Measurements from ENCODE around the gene RYR1. TPM values are rescaled to one million over a fixed set of nuclear protein-coding genes. Genes with fewer than 3 reads are reported as not detected.

RYR1 gene
- total and polyA plus RNA-seq, 2 of the 8 experiments (the other 6 are each of a cell fraction or from before 2014, with no cell fraction given), result 5.8 to 11.8 TPM

GRCh38 chr19:38443458-38443999 lies 10.0 kb downstream of the RYR1 start:
- H3K4ac ChIP-seq (replicated peaks; ENCODE audit: insufficient read length, low read depth, low read length), result no peak overlapping the region
- no peak overlapping the region for H2BK120ac ChIP-seq (replicated peaks; ENCODE audit: low read depth, low read length)
- no peak overlapping the region for H3K27ac ChIP-seq (ENCODE audit: low read depth, low read length)
- FAIRE-seq, result no peak
- no peaks in the 10 kb centered on the region for H3K79me2 ChIP-seq (ENCODE audit: control insufficient read depth in 1 of 2, insufficient read depth in 2 of 2, low read length in 2 of 2)
- no peak overlapping the region for H2AK5ac ChIP-seq (ENCODE audit: low read depth, low read length)
- H4K5ac ChIP-seq (ENCODE audit: insufficient read length, low read depth, low read length), result no peak overlapping the region
- H4K91ac ChIP-seq (replicated peaks; ENCODE audit: insufficient read length, low read length), result no peak overlapping the region
- no peak for DNase-seq (ENCODE audit: low read depth in 1 of 2, low spot score in 2 of 2)
- WGBS, 2 experiments (ENCODE audit: extremely low coverage in 1 of 2, insufficient coverage in 1 of 2, insufficient read length in 1 of 2, insufficient replicate concordance in 2 of 2, low coverage in 1 of 2, low lambda C conversion rate in 2 of 2, missing lambda C conversion rate in 1 of 2), result 84% methylated on average over 15 of the region's 15 CpGs; no CpG with 5 or more reads in 1 of the 2 experiments
- H2AFZ ChIP-seq (ENCODE audit: low read length), result no peak overlapping the region
- H3K4me3 ChIP-seq (ENCODE audit: extremely low read depth in 1 of 4, insufficient read depth in 2 of 4, low read depth in 3 of 4, low read length in 4 of 4), result no peak overlapping the region
- H3K14ac ChIP-seq (ENCODE audit: insufficient read length), result no peak overlapping the region
- no peaks in the 10 kb centered on the region for H3K79me1 ChIP-seq (ENCODE audit: low read depth, low read length)
- H2BK5ac ChIP-seq (ENCODE audit: low read depth, low read length), result no peak overlapping the region
- peaks cover 0 to 2% of the 10 kb centered on the region in 2 experiments for H4K20me1 ChIP-seq (replicated peaks in 1 of 2; ENCODE audit: control insufficient read depth in 1 of 2, insufficient read depth in 2 of 2, low read length in 2 of 2)
- no peak overlapping the region for H3K56ac ChIP-seq (replicated peaks; ENCODE audit: insufficient read length, low read depth, low read length)
- POLR2A ChIA-PET (ENCODE audit: partially characterized antibody), result interaction anchor here (1.2 kb wide), 1 partner anchor 38 kb away, joined by 3 read pairs; no protein-coding TSS in a partner anchor
- H2BK20ac ChIP-seq (ENCODE audit: low read length), result no peak overlapping the region
- H3K9ac ChIP-seq (replicated peaks in 1 of 4; ENCODE audit: extremely low read depth in 1 of 4, low read depth in 3 of 4, low read length in 3 of 4), result no peak overlapping the region
- H2BK12ac ChIP-seq (ENCODE audit: low read depth, low read length), result no peak overlapping the region
- H2BK15ac ChIP-seq (ENCODE audit: low read length), result no peak overlapping the region
- no peaks in the 10 kb centered on the region for H3K23me2 ChIP-seq (ENCODE audit: low read depth, low read length)
- H3K4me2 ChIP-seq (ENCODE audit: insufficient read depth in 1 of 2, low read depth in 2 of 2, low read length in 2 of 2), result no peak overlapping the region
- no peak overlapping the region for H3K23ac ChIP-seq (ENCODE audit: insufficient read length)
- peaks cover 0 to 5% (median 3%) of the 10 kb centered on the region in 4 experiments; a peak in 5 of 7 replicates for H3K4me1 ChIP-seq (replicated peaks in 1 of 4; ENCODE audit: control insufficient read depth in 3 of 4, insufficient read depth in 4 of 4, low read length in 3 of 4)
- 0 out of 2 replicates have a peak overlapping the region, but pooled peaks have one; percentile 35 for H4K8ac ChIP-seq (ENCODE audit: extremely low read depth, insufficient read depth, low read length)
- no peaks in the 10 kb centered on the region for H3K27me3 ChIP-seq (replicated peaks in 1 of 4; ENCODE audit: control insufficient read depth in 3 of 4, extremely low read depth in 1 of 4, insufficient read depth in 3 of 4, low read length in 3 of 4)
- H3K9me3 ChIP-seq (ENCODE audit: insufficient read depth in 2 of 2, low read depth in 1 of 2, low read length in 1 of 2), result no peaks in the 10 kb centered on the region
- peaks cover 0 to 7% (median 5%) of the 10 kb centered on the region in 4 experiments; a peak in 5 of 8 replicates for H3K36me3 ChIP-seq (ENCODE audit: control insufficient read depth in 2 of 4, insufficient read depth in 4 of 4, low read length in 3 of 4)
- no peak overlapping the region for H3K18ac ChIP-seq (ENCODE audit: extremely low read depth, low read length)
- CTCF ChIA-PET (ENCODE audit: partially characterized antibody), result no interaction called here
- TF ChIP-seq CBX5 (IDR thresholded peaks at IDR 0.05; ENCODE audit: low read depth, low read length), result no peak
- no peak for TF ChIP-seq RXRA (IDR thresholded peaks at IDR 0.05; ENCODE audit: insufficient read depth, low read depth, low read length)
- no peak for TF ChIP-seq BCL11A (IDR thresholded peaks at IDR 0.05; ENCODE audit: low read depth in 2 of 2, low read length in 2 of 2)
- TF ChIP-seq RNF2 (IDR thresholded peaks at IDR 0.05; ENCODE audit: borderline replicate concordance, low read depth, low read length, missing control alignments, poor library complexity, severe bottlenecking), result no peak
- no peak for TF ChIP-seq SAP30 (IDR thresholded peaks at IDR 0.05; ENCODE audit: insufficient read depth, insufficient replicate concordance, low read length)
- no peak for TF ChIP-seq GTF2F1 (IDR thresholded peaks at IDR 0.05; ENCODE audit: borderline replicate concordance, low read depth, low read length)
- no peak for TF ChIP-seq EZH2 (IDR thresholded peaks at IDR 0.05; ENCODE audit: low read depth, low read length, severe bottlenecking)
- no peak for TF ChIP-seq CTBP2 (IDR thresholded peaks at IDR 0.05; ENCODE audit: borderline replicate concordance, insufficient read depth, insufficient read length, low read length)
- no peak for TF ChIP-seq TBP (IDR thresholded peaks at IDR 0.05; ENCODE audit: low read depth, low read length)
- TF ChIP-seq RBBP5 (IDR thresholded peaks at IDR 0.05; ENCODE audit: borderline replicate concordance, low read depth, low read length), result no peak
- no peak for TF ChIP-seq HDAC2 (IDR thresholded peaks at IDR 0.05; ENCODE audit: borderline replicate concordance in 1 of 2, low read depth in 2 of 2, low read length in 2 of 2)
- no peak for TF ChIP-seq ZNF274 (IDR thresholded peaks at IDR 0.05; ENCODE audit: borderline replicate concordance, extremely low read depth, low read length)
